ENCODE measurements around the gene BEND5. TPM values are rescaled to one million over a fixed set of nuclear protein-coding genes. Genes with fewer than 3 reads are reported as not detected.

BEND5 gene
- total and polyA plus RNA-seq, 2 of the 13 experiments (the other 11 are each of a cell fraction or from before 2014, with no cell fraction given) = 0.11 TPM; not detected in 1

DNA sequence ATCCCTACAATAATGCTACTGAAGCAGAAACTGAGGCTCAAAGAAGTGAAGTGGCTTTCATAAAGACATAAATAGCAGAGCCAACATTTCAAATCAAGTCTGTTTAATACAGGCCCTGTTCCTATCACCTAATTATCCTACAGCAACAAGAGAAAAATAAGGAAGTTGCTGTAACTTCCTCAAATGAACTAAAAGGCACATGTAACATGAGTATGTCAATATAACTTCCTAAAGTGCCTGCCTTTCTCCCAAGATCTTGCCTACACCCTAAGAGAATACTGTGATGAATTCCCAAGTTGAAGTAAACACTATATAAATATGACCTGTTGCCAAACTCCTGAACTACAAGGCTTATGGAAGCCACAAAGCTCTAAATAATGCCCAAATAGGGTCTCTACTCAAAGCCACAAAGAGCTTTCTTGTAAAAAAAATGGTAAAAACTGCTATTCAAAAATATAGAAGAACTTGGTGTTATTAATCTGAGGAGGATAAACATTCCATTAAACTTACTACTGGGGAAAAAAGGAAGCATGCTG is 8.6 kb downstream of the BEND5 start:
- POLR2A ChIA-PET = no interaction called here
- ATAC-seq = no peak
- H3K27me3 ChIP-seq (ENCODE audit: control insufficient read depth in 1 of 2, insufficient read depth in 2 of 2, low read length in 2 of 2) = no peaks in the 10 kb centered on the region
- in situ Hi-C loops (cut with HindIII; ENCODE audit: extremely low pct_ligation_motif_present, low pct_unique_long_range_greater_than_20kb) = no loop called here
- intact Hi-C loops (cut with micrococcal nuclease; ENCODE audit: unreplicated experiment) = no loop called here
- no peak for DNase-seq (ENCODE audit: low spot score)
- CTCF ChIA-PET (ENCODE audit: low intra/inter-chr PET ratio, low total read pairs) = no interaction called here
- no peaks in the 10 kb centered on the region for H3K79me2 ChIP-seq (ENCODE audit: insufficient read depth, low read length)
- no peak overlapping the region for H3K9ac ChIP-seq (ENCODE audit: insufficient read depth, low read depth, low read length)
- H3K9me3 ChIP-seq (ENCODE audit: low read length) = no peaks in the 10 kb centered on the region
- no peaks in the 10 kb centered on the region for H3K36me3 ChIP-seq (replicated peaks in 1 of 2; ENCODE audit: control insufficient read depth in 1 of 2, insufficient read depth in 2 of 2, low read length in 2 of 2)
- peaks cover 4% of the 10 kb centered on the region for H3K4me1 ChIP-seq (ENCODE audit: insufficient read depth, low read length)
- FAIRE-seq = no peak
- no TSS peak for BruUV-seq (replicated peaks)
- TF ChIP-seq XBP1 (CRISPR knock-in tag; IDR thresholded peaks at IDR 0.05) = no peak
- TF ChIP-seq FLYWCH1 (CRISPR knock-in tag; IDR thresholded peaks at IDR 0.05) = no peak
- TF ChIP-seq ZBTB21 (CRISPR knock-in tag; IDR thresholded peaks at IDR 0.05) = no peak
- TF ChIP-seq, protein P1, sequence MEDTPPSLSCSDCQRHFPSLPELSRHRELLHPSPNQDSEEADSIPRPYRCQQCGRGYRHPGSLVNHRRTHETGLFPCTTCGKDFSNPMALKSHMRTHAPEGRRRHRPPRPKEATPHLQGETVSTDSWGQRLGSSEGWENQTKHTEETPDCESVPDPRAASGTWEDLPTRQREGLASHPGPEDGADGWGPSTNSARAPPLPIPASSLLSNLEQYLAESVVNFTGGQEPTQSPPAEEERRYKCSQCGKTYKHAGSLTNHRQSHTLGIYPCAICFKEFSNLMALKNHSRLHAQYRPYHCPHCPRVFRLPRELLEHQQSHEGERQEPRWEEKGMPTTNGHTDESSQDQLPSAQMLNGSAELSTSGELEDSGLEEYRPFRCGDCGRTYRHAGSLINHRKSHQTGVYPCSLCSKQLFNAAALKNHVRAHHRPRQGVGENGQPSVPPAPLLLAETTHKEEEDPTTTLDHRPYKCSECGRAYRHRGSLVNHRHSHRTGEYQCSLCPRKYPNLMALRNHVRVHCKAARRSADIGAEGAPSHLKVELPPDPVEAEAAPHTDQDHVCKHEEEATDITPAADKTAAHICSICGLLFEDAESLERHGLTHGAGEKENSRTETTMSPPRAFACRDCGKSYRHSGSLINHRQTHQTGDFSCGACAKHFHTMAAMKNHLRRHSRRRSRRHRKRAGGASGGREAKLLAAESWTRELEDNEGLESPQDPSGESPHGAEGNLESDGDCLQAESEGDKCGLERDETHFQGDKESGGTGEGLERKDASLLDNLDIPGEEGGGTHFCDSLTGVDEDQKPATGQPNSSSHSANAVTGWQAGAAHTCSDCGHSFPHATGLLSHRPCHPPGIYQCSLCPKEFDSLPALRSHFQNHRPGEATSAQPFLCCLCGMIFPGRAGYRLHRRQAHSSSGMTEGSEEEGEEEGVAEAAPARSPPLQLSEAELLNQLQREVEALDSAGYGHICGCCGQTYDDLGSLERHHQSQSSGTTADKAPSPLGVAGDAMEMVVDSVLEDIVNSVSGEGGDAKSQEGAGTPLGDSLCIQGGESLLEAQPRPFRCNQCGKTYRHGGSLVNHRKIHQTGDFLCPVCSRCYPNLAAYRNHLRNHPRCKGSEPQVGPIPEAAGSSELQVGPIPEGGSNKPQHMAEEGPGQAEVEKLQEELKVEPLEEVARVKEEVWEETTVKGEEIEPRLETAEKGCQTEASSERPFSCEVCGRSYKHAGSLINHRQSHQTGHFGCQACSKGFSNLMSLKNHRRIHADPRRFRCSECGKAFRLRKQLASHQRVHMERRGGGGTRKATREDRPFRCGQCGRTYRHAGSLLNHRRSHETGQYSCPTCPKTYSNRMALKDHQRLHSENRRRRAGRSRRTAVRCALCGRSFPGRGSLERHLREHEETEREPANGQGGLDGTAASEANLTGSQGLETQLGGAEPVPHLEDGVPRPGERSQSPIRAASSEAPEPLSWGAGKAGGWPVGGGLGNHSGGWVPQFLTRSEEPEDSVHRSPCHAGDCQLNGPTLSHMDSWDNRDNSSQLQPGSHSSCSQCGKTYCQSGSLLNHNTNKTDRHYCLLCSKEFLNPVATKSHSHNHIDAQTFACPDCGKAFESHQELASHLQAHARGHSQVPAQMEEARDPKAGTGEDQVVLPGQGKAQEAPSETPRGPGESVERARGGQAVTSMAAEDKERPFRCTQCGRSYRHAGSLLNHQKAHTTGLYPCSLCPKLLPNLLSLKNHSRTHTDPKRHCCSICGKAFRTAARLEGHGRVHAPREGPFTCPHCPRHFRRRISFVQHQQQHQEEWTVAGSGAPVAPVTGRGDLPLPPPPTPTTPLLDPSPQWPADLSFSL (CRISPR knock-in tag; IDR thresholded peaks at IDR 0.05) = no peak
- no peak for TF ChIP-seq BRD4 (CRISPR knock-in tag; IDR thresholded peaks at IDR 0.05)
- H3K27ac ChIP-seq (ENCODE audit: extremely low read length, insufficient read depth, low read length) = no peak overlapping the region
- H2AFZ ChIP-seq (ENCODE audit: low read length) = no peak overlapping the region
- H4K20me1 ChIP-seq (ENCODE audit: insufficient read depth, low read length) = no peaks in the 10 kb centered on the region
- H3K4me2 ChIP-seq (ENCODE audit: low read depth, low read length) = no peak overlapping the region
- no peak overlapping the region for H3K4me3 ChIP-seq (replicated peaks in 1 of 3; ENCODE audit: insufficient read depth in 1 of 3, low read depth in 2 of 3, low read length in 3 of 3)

All from HepG2 (cell line).